T-helper 2 cell treated with Interferon-gamma antibody and Interleukin-4, amounts not matched to agents 100 ng/mL and 5 ng/mL, for 36 hours (primary cell): ENCODE results near the gene MAPK1. TPM values are rescaled to one million over a fixed set of nuclear protein-coding genes. Genes with fewer than 3 reads are reported as not detected.
"Not testable (repeated sequence)": the region's sequence is repeated elsewhere in the genome, so short reads cannot be mapped to it uniquely, and the experiment has no call there.

Source experiments
- intact Hi-C: fragments of 100-400 bp; cut with micrococcal nuclease; formaldehyde crosslinking; loops from one replicate; pipeline ENCODE4 v1.15.1; 2023
- total RNA-seq: library from RNA; stranded (reverse); gene quantifications from 2 replicates; pipeline ENCODE4 v1.2.3, GENCODE V29; 2022

Gene MAPK1
- 123 and 129 TPM in 2 replicates for total RNA-seq

- intact Hi-C loops = loop anchor here (2.0 to 10.0 kb wide), 2 partner anchors 51 to 133 kb away; partner anchors contain the start of gene YPEL1
Observed at GRCh38 chr22:21867528-21868266, at the start of gene MAPK1. TSS of gene MAPK1 (minus strand) at chr22:21867645. CDS start at chr22:21867440, 205 bp downstream.

GRCh38 chr22:21916309-21916918, 49.0 kb upstream of the MAPK1 start:
- intact Hi-C loops = no loop called here

GRCh38 chr22:21915624-21916308, 48.3 kb upstream of the MAPK1 start:
- intact Hi-C loops = no loop called here

- intact Hi-C loops = not testable (repeated sequence)
Observed at GRCh38 chr22:21914033-21914642, 46.7 kb upstream of the MAPK1 start.

GRCh38 chr22:21910367-21910766, 42.9 kb upstream of the MAPK1 start:
- intact Hi-C loops = not testable (repeated sequence)

GRCh38 chr22:21909871-21910270, 42.4 kb upstream of the MAPK1 start:
- intact Hi-C loops = no loop called here

- intact Hi-C loops = no loop called here
Observed at GRCh38 chr22:21907638-21908522, 40.4 kb upstream of the MAPK1 start.

- intact Hi-C loops = not testable (repeated sequence)
Observed at GRCh38 chr22:21905234-21905633, 37.8 kb upstream of the MAPK1 start.

- intact Hi-C loops = no loop called here
Observed at GRCh38 chr22:21904250-21904789, 36.9 kb upstream of the MAPK1 start.

- intact Hi-C loops = no loop called here
Observed at GRCh38 chr22:21903283-21903682, 35.8 kb upstream of the MAPK1 start.

GRCh38 chr22:21902296-21903087, 35.0 kb upstream of the MAPK1 start:
- intact Hi-C loops = no loop called here

GRCh38 chr22:21898354-21898896, 31.0 kb upstream of the MAPK1 start:
- intact Hi-C loops = no loop called here

- intact Hi-C loops = no loop called here
Observed at GRCh38 chr22:21896951-21897513, 29.6 kb upstream of the MAPK1 start.

- intact Hi-C loops = not testable (repeated sequence)
Observed at GRCh38 chr22:21896275-21896674, 28.8 kb upstream of the MAPK1 start.

GRCh38 chr22:21894799-21895198, 27.4 kb upstream of the MAPK1 start:
- intact Hi-C loops = loop anchor here (5.0 kb wide), 1 partner anchor 52 kb away; no protein-coding TSS in a partner anchor

GRCh38 chr22:21889251-21889990, 22.0 kb upstream of the MAPK1 start:
- intact Hi-C loops = no loop called here

GRCh38 chr22:21887841-21888240, 20.4 kb upstream of the MAPK1 start:
- intact Hi-C loops = no loop called here

GRCh38 chr22:21883930-21884329, 16.5 kb upstream of the MAPK1 start:
- intact Hi-C loops = not testable (repeated sequence)
